HEK293 (cell line): ENCODE measurements around the gene CHI3L1.

Source experiments
- CTCF ChIA-PET: fragments of 350-600 bp; formaldehyde crosslinking; extraction: SDS; loops from one replicate; lab custom pipeline; 2021; ENCODE audit warnings: antibody characterized with exemption; lab: Yijun Ruan, JAX
- POLR2A ChIA-PET: fragments of 300-600 bp; formaldehyde crosslinking; extraction: SDS; loops from one replicate; lab custom pipeline; 2020; ENCODE audit warnings: antibody characterized with exemption, inconsistent platforms; lab: Yijun Ruan, JAX
- H3K27ac ChIP-seq: fragments of 200-500 bp; sonication (Bioruptor generic); 2 replicates; pipeline ENCODE4 v1.5.1; 2014; ENCODE audit warnings: low read depth, low read length, control low read depth, inconsistent platforms; ENCODE audit errors: extremely low read depth
- H3K36me3 ChIP-seq, 2 experiments: fragments of 200-500 bp in 1 of 2; sonication (Bioruptor generic) in 1 of 2; 1 replicate in 1 of 2; 2 replicates in 1 of 2; pipeline ENCODE4 v1.5.1; 2014 to 2017; ENCODE audit warnings: inconsistent platforms in 2 of 2, low read length in 2 of 2; ENCODE audit not compliant: control insufficient read depth in 2 of 2, insufficient read depth in 1 of 2
- H3K4me1 ChIP-seq: fragments of 200-500 bp; sonication (Bioruptor generic); 2 replicates; pipeline ENCODE4 v1.5.1; 2014; ENCODE audit warnings: mild to moderate bottlenecking, low read length, inconsistent platforms; ENCODE audit not compliant: control insufficient read depth, insufficient read depth
- H3K4me3 ChIP-seq: 2 replicates; pipeline ENCODE4 v1.5.1; 2011; ENCODE audit warnings: low read depth, mild to moderate bottlenecking, control low read depth, low read length, moderate library complexity
- H3K9me3 ChIP-seq: fragments of 200-500 bp; sonication (Bioruptor generic); 2 replicates; pipeline ENCODE4 v1.5.1; 2014; ENCODE audit warnings: low read depth, low read length, inconsistent platforms; ENCODE audit not compliant: control insufficient read depth, insufficient read depth
- BCL11A ChIP-seq: fragments of 450-650 bp; formaldehyde crosslinking; IDR thresholded peaks from 2 replicates; pipeline ENCODE4 v1.5.1; 2016; ENCODE audit warnings: low read depth, missing biosample characterization, missing genetic modification characterization
- GFI1B ChIP-seq: fragments of 450-650 bp; formaldehyde crosslinking; IDR thresholded peaks from 2 replicates; pipeline ENCODE4 v1.5.1; 2016; ENCODE audit warnings: missing biosample characterization, missing genetic modification characterization
- GLIS1 ChIP-seq: fragments of 450-650 bp; formaldehyde crosslinking; IDR thresholded peaks from 2 replicates; pipeline ENCODE4 v1.5.1; 2016; ENCODE audit warnings: missing biosample characterization, missing genetic modification characterization
- IKZF3 ChIP-seq: fragments of 450-650 bp; IDR thresholded peaks from 2 replicates; pipeline ENCODE4 v1.5.0; 2018; ENCODE audit warnings: missing biosample characterization, mild to moderate bottlenecking, missing genetic modification characterization, moderate library complexity
- SALL2 ChIP-seq: fragments of 450-650 bp; formaldehyde crosslinking; IDR thresholded peaks from 2 replicates; pipeline ENCODE4 v1.5.0; 2017; ENCODE audit warnings: missing biosample characterization, mild to moderate bottlenecking, missing genetic modification characterization, borderline replicate concordance
- SP2 ChIP-seq: fragments of 450-650 bp; formaldehyde crosslinking; IDR thresholded peaks from 2 replicates; pipeline ENCODE4 v1.5.1; 2016; ENCODE audit warnings: missing biosample characterization, missing genetic modification characterization
- SP7 ChIP-seq: fragments of 450-650 bp; formaldehyde crosslinking; IDR thresholded peaks from 2 replicates; pipeline ENCODE4 v1.5.1; 2016; ENCODE audit warnings: missing biosample characterization, missing genetic modification characterization
- ZBTB1 ChIP-seq: fragments of 450-650 bp; formaldehyde crosslinking; IDR thresholded peaks from 2 replicates; pipeline ENCODE4 v1.5.1; 2016; ENCODE audit warnings: missing biosample characterization, missing genetic modification characterization
- ZBTB17 ChIP-seq: fragments of 450-650 bp; formaldehyde crosslinking; IDR thresholded peaks from 2 replicates; pipeline ENCODE4 v1.5.1; 2016; ENCODE audit warnings: missing biosample characterization, missing genetic modification characterization
- ZFHX2 ChIP-seq: fragments of 450-650 bp; formaldehyde crosslinking; conservative IDR thresholded peaks from 2 replicates; pipeline ENCODE4 v1.5.1; 2016; ENCODE audit warnings: missing biosample characterization, missing genetic modification characterization
- ZFP37 ChIP-seq: fragments of 450-650 bp; formaldehyde crosslinking; IDR thresholded peaks from 2 replicates; pipeline ENCODE4 v1.5.1; 2016; ENCODE audit warnings: missing biosample characterization, missing genetic modification characterization
- ZNF121 ChIP-seq: fragments of 450-650 bp; formaldehyde crosslinking; IDR thresholded peaks from 2 replicates; pipeline ENCODE4 v1.5.1; 2016; ENCODE audit warnings: missing biosample characterization, missing genetic modification characterization
- ZNF16 ChIP-seq: fragments of 450-650 bp; formaldehyde crosslinking; IDR thresholded peaks from 2 replicates; pipeline ENCODE4 v1.5.1; 2016; ENCODE audit warnings: low read depth, missing biosample characterization, missing genetic modification characterization
- ZNF221 ChIP-seq: fragments of 450-650 bp; formaldehyde crosslinking; IDR thresholded peaks from 2 replicates; pipeline ENCODE4 v1.5.1; 2017; ENCODE audit warnings: missing biosample characterization, missing genetic modification characterization, borderline replicate concordance
- ZNF239 ChIP-seq: fragments of 450-650 bp; formaldehyde crosslinking; IDR thresholded peaks from 2 replicates; pipeline ENCODE4 v1.5.1; 2016; ENCODE audit warnings: missing biosample characterization, missing genetic modification characterization
- ZNF398 ChIP-seq: fragments of 450-650 bp; formaldehyde crosslinking; IDR thresholded peaks from 2 replicates; pipeline ENCODE4 v1.5.1; 2017; ENCODE audit warnings: missing biosample characterization, missing genetic modification characterization
- ZNF544 ChIP-seq: fragments of 450-650 bp; formaldehyde crosslinking; IDR thresholded peaks from 2 replicates; pipeline ENCODE4 v1.5.0; 2017; ENCODE audit warnings: missing biosample characterization, missing genetic modification characterization
- ZNF555 ChIP-seq: fragments of 450-650 bp; formaldehyde crosslinking; conservative IDR thresholded peaks from 2 replicates; pipeline ENCODE4 v1.5.1; 2017; ENCODE audit warnings: missing biosample characterization, mild to moderate bottlenecking, missing genetic modification characterization, inconsistent platforms
- ZNF624 ChIP-seq: fragments of 450-650 bp; formaldehyde crosslinking; IDR thresholded peaks from 2 replicates; pipeline ENCODE4 v1.5.1; 2017; ENCODE audit warnings: missing biosample characterization, missing genetic modification characterization
- ZNF626 ChIP-seq: fragments of 450-650 bp; sonication (Bioruptor Pico); formaldehyde crosslinking; IDR thresholded peaks from 2 replicates; pipeline ENCODE4 v1.5.1; 2018; ENCODE audit warnings: missing biosample characterization, missing genetic modification characterization, inconsistent platforms
- ZNF629 ChIP-seq: fragments of 450-650 bp; formaldehyde crosslinking; IDR thresholded peaks from 2 replicates; pipeline ENCODE4 v1.5.1; 2017; ENCODE audit warnings: missing biosample characterization, missing genetic modification characterization
- ZNF660 ChIP-seq: fragments of 450-650 bp; IDR thresholded peaks from 2 replicates; pipeline ENCODE4 v1.5.1; 2018; ENCODE audit warnings: missing biosample characterization, mild to moderate bottlenecking, missing genetic modification characterization
- ZNF664 ChIP-seq: fragments of 450-650 bp; formaldehyde crosslinking; IDR thresholded peaks from 2 replicates; pipeline ENCODE4 v1.5.1; 2016; ENCODE audit warnings: missing biosample characterization, missing genetic modification characterization
- ZNF701 ChIP-seq: fragments of 450-650 bp; formaldehyde crosslinking; IDR thresholded peaks from 2 replicates; pipeline ENCODE4 v1.5.1; 2016; ENCODE audit warnings: missing biosample characterization, missing genetic modification characterization
- ZNF768 ChIP-seq: fragments of 450-650 bp; formaldehyde crosslinking; IDR thresholded peaks from 2 replicates; pipeline ENCODE4 v1.5.1; 2018; ENCODE audit warnings: missing biosample characterization, mild to moderate bottlenecking, missing genetic modification characterization
- ZNF776 ChIP-seq: fragments of 450-650 bp; formaldehyde crosslinking; IDR thresholded peaks from 2 replicates; pipeline ENCODE4 v1.5.0; 2017; ENCODE audit warnings: missing biosample characterization, missing genetic modification characterization, borderline replicate concordance
- ZNF843 ChIP-seq: fragments of 450-650 bp; formaldehyde crosslinking; IDR thresholded peaks from 2 replicates; pipeline ENCODE4 v1.5.1; 2016; ENCODE audit warnings: missing biosample characterization, missing genetic modification characterization
- TF ChIP-seq, protein P1 (sequence below): fragments of 450-650 bp; formaldehyde crosslinking; IDR thresholded peaks from 2 replicates; pipeline ENCODE4 v1.5.1; 2016; ENCODE audit warnings: missing biosample characterization, missing genetic modification characterization
- TF ChIP-seq, protein P2 (sequence below): fragments of 450-650 bp; formaldehyde crosslinking; IDR thresholded peaks from 2 replicates; pipeline ENCODE4 v1.5.1; 2016; ENCODE audit warnings: missing biosample characterization, missing genetic modification characterization
- TF ChIP-seq, protein P3 (sequence below): fragments of 450-650 bp; formaldehyde crosslinking; IDR thresholded peaks from 2 replicates; pipeline ENCODE4 v1.5.1; 2016; ENCODE audit warnings: missing biosample characterization, missing genetic modification characterization
- TF ChIP-seq, protein P4 (sequence below): fragments of 450-650 bp; formaldehyde crosslinking; IDR thresholded peaks from 2 replicates; pipeline ENCODE4 v1.5.1; 2016; ENCODE audit warnings: missing biosample characterization, missing genetic modification characterization

The CHI3L1 gene

GRCh38 chr1:203199481-203199815 lies 12.9 kb upstream of the CHI3L1 start:
- no peaks in the 10 kb centered on the region for H3K36me3 ChIP-seq
- no peak for TF ChIP-seq ZFP37 (tag by site-specific recombination)
- no peak for TF ChIP-seq ZNF843 (tag by site-specific recombination)
- TF ChIP-seq ZNF16 (tag by site-specific recombination) = no peak
- TF ChIP-seq, protein P1, sequence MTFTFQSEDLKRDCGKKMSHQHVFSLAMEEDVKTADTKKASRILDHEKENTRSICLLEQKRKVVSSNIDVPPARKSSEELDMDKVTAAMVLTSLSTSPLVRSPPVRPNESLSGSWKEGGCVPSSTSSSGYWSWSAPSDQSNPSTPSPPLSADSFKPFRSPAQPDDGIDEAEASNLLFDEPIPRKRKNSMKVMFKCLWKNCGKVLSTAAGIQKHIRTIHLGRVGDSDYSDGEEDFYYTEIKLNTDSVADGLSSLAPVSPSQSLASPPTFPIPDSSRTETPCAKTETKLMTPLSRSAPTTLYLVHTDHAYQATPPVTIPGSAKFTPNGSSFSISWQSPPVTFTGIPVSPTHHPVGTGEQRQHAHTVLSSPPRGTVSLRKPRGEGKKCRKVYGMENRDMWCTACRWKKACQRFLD (tag by site-specific recombination) = no peak
- TF ChIP-seq ZNF544 (tag by site-specific recombination) = no peak
- no peak for TF ChIP-seq ZNF239 (tag by site-specific recombination)
- no peak for TF ChIP-seq SP7 (tag by site-specific recombination)
- no peak for TF ChIP-seq IKZF3 (tag by site-specific recombination)
- no peak for TF ChIP-seq ZNF398
- TF ChIP-seq SP2 = no peak
- TF ChIP-seq, protein P2, sequence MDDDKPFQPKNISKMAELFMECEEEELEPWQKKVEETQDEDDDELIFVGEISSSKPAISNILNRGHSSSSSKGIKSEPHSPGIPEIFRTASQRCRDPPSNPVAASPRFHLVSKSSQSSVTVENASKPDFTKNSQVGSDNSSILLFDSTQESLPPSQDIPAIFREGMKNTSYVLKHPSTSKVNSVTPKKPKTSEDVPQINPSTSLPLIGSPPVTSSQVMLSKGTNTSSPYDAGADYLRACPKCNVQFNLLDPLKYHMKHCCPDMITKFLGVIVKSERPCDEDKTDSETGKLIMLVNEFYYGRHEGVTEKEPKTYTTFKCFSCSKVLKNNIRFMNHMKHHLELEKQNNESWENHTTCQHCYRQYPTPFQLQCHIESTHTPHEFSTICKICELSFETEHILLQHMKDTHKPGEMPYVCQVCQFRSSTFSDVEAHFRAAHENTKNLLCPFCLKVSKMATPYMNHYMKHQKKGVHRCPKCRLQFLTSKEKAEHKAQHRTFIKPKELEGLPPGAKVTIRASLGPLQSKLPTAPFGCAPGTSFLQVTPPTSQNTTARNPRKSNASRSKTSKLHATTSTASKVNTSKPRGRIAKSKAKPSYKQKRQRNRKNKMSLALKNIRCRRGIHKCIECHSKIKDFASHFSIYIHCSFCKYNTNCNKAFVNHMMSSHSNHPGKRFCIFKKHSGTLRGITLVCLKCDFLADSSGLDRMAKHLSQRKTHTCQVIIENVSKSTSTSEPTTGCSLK = no peak
- TF ChIP-seq ZNF626 = no peak
- no peak for TF ChIP-seq ZNF664 (tag by site-specific recombination)
- no peak for TF ChIP-seq ZBTB1 (tag by site-specific recombination)
- TF ChIP-seq ZNF768 = no peak
- TF ChIP-seq, all 188 proteins: peak for 0
- Histone ChIP-seq H3K9me3 (no peaks in the 10 kb centered on the region), H3K4me3 (no peak overlapping the region), H3K4me1 (no peaks in the 10 kb centered on the region), H3K27ac (no peak overlapping the region)
- POLR2A ChIA-PET = no interaction called here
- CTCF ChIA-PET = interaction anchor here (0.6 to 2.8 kb wide), 6 partner anchors 17 to 159 kb away, joined by 3 to 11 read pairs (median 3); no protein-coding TSS in a partner anchor

- CTCF ChIA-PET = interaction anchor here (0.7 to 2.8 kb wide), 3 partner anchors 27 to 159 kb away, joined by 4 to 11 read pairs (median 6); no protein-coding TSS in a partner anchor
- no peaks in the 10 kb centered on the region for H3K36me3 ChIP-seq
- TF ChIP-seq, protein P3, sequence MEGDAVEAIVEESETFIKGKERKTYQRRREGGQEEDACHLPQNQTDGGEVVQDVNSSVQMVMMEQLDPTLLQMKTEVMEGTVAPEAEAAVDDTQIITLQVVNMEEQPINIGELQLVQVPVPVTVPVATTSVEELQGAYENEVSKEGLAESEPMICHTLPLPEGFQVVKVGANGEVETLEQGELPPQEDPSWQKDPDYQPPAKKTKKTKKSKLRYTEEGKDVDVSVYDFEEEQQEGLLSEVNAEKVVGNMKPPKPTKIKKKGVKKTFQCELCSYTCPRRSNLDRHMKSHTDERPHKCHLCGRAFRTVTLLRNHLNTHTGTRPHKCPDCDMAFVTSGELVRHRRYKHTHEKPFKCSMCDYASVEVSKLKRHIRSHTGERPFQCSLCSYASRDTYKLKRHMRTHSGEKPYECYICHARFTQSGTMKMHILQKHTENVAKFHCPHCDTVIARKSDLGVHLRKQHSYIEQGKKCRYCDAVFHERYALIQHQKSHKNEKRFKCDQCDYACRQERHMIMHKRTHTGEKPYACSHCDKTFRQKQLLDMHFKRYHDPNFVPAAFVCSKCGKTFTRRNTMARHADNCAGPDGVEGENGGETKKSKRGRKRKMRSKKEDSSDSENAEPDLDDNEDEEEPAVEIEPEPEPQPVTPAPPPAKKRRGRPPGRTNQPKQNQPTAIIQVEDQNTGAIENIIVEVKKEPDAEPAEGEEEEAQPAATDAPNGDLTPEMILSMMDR (tag by site-specific recombination) = no peak
- no peak for TF ChIP-seq ZNF624
- no peak for TF ChIP-seq ZNF121 (tag by site-specific recombination)
- TF ChIP-seq BCL11A (tag by site-specific recombination) = no peak
- no peak for TF ChIP-seq ZFHX2 (tag by site-specific recombination)
- no peak for TF ChIP-seq IKZF3 (tag by site-specific recombination)
- TF ChIP-seq, protein P4, sequence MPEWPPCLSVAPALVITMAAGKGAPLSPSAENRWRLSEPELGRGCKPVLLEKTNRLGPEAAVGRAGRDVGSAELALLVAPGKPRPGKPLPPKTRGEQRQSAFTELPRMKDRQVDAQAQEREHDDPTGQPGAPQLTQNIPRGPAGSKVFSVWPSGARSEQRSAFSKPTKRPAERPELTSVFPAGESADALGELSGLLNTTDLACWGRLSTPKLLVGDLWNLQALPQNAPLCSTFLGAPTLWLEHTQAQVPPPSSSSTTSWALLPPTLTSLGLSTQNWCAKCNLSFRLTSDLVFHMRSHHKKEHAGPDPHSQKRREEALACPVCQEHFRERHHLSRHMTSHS (tag by site-specific recombination) = no peak
- TF ChIP-seq ZNF555 (tag by site-specific recombination) = no peak
- no peak for TF ChIP-seq GLIS1 (tag by site-specific recombination)
- no peak for TF ChIP-seq ZNF629 (tag by site-specific recombination)
- no peak for TF ChIP-seq ZNF660
- TF ChIP-seq ZNF701 (tag by site-specific recombination) = no peak
- TF ChIP-seq ZNF221 (tag by site-specific recombination) = no peak
- TF ChIP-seq SALL2 (tag by site-specific recombination) = no peak
- no peak for TF ChIP-seq GFI1B (tag by site-specific recombination)
- TF ChIP-seq ZNF776 (tag by site-specific recombination) = no peak
- no peak for TF ChIP-seq ZBTB17 (tag by site-specific recombination)
- no peaks in the 10 kb centered on the region for H3K9me3 ChIP-seq
- H3K27ac ChIP-seq = no peak overlapping the region
- H3K4me3 ChIP-seq = no peak overlapping the region
- no peaks in the 10 kb centered on the region for H3K4me1 ChIP-seq
- POLR2A ChIA-PET = no interaction called here
Observed at GRCh38 chr1:203199002-203199401, 12.5 kb upstream of the CHI3L1 start.
